GM18909 (cell line): ENCODE results near the gene CACNB2.
A peak's percentile ranks its signal among the peaks of the same experiment; 100 is the strongest.

Source experiments
- ATAC-seq: cut with Tn5 transposase; IDR thresholded peaks from one replicate; pipeline ENCODE4 v1.9.1; 2021; ENCODE audit warnings: mild to moderate bottlenecking; ENCODE audit not compliant: unreplicated experiment, poor library complexity

Gene CACNB2

DNA sequence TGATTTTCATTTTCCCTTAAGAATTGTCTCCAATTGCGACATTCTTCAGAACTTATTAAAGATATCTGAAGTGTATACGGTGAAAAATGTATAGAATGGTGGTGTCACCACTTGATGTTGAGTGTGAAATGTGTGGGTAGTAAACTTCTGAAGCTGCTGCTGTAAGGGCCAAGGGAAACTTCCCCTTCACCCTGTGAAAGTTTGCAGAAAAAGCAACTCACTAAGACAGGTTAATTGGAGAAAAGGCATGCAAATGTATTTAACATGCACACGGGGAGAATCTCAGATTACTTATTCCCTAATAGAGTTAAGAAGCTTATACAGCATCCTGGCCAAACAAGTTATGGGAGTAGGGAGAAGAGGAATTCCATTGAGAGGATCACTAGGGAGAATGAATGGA is 338.1 kb downstream of the CACNB2 start:
- no peak for ATAC-seq

DNA sequence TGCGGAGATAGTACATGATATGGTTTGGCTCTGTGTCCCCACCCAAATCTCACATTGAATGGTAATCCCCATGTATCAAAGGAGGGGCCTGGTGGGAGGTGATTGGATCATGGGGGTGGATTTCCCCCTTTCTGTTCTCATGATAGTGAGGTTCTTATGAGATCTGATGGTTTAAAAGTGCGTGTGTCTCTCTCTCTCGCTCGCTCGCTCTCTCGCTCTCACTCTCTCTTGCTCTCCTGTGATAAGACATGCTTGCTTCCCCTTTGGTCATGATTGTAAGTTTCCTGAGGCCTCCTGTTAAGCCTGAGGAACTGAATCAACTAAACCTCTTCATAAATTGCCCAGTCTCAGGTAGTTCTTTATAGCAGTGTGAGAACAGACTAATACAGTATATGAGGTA is 339.3 kb downstream of the CACNB2 start:
- no peak for ATAC-seq

DNA sequence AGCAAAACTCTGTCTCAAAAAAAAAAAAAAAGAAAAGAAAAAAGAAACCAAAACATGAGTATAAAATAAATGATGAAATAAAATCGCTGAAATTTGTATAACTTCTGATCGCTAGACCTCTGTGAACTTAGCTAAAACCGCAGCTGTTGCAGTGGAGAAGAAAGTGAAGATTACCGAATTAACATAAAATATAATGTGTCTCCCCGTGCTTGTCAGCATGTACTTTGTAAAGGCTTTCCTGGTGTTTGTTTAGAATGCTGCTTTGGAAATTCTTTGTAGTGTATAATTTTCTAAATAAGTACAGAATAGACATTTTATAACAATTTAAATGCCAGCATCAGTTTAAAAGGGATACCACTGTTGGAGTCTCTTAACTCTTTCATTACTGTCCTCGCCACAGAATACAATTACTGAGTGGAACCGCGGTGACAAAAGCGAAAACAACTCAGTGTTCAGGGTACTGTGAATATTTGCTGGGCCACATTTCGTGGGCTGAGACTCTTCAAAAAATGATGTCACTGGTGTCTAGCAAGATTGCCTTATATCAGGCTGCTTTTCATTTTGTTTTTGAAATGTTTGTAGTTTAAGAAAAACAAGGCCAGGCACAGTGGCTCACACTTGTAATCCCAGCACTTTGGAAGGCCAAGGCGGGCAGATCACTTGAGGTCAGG is 343.4 kb downstream of the CACNB2 start:
- no peak for ATAC-seq

DNA sequence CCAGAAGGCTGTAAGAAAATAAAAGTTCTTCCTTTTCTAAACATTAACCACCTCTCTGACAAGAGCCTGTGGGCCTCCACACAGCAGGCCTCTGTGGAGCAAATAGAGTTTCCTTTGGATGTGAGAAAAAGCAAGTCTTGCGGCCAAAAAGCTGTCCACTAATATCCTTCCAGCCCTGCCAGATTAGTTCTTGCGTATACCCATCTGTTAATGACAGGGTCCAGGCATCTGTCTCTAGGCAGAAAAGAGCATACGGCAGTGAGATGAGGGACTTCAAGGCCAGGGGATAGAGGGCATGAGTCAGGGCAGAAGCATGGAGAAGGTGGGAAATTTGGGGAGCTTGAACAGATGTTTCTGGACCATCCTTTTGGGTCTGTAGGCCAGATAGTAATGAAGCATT is 346.2 kb downstream of the CACNB2 start:
- no peak for ATAC-seq

DNA sequence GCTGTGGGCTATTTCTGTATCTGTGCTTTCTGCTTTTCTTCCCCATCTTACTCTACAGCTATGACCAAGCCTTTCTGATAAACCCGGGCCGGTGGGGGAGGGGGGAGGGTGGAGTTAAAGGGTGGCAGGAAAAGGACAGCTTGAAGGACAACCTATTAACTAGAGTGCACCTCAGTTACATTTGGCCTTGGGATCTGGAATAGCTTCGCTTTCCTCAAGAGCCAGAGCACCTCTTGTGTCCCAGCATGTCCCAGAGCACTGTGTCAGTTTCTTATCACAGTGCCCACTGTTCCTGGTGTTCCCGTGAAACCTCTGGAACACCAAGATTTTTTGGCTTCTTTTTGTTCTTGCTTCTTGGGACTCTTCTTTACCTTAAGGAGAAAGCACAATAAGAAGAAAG is 350.5 kb downstream of the CACNB2 start:
- no peak for ATAC-seq

DNA sequence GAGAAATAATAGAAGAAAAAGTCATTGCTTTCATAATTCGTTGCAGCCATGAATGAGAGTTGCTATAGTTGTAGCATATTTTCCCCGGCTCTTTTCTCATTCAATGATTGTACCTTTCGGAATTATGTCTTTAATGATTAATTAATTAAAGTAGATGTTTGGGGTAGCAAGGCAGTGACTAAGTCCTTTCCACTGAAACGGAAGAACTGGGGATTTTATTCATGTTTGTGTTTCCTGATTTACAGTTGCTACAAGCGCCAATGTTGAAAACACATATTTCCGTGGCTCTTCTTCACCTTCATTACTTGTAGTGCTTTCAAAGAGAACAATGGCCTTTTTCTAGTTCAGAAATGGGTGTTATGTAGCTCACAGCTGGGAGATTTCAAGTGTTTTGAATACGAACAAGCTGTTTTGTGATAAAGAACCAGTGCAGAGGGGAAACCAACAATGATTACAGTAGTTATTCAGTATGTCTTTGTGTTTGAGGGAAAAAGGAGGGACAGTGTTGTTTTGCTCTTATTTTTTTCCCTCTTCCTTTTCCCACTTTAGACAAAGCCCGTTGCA is 357.7 kb downstream of the CACNB2 start:
- no peak for ATAC-seq

DNA sequence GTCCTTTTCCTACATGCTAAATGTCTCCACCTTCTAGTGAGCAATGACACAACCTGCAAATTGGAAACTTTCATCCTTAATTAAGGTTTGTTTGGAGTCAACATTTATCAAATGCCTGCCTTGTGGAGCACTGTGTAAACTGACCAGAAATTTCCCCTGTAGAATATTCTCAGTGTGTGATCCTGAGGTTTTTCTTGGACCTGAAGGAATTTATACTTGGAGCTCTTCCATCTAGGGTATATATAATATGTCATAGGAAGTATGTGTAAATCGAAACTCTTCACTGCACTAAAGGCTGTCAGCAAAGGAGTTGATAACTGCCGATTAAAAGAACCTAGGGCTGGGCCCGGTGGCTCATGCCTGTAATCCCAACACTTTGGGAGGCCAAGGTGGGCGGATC is 358.8 kb downstream of the CACNB2 start:
- no peak for ATAC-seq

DNA sequence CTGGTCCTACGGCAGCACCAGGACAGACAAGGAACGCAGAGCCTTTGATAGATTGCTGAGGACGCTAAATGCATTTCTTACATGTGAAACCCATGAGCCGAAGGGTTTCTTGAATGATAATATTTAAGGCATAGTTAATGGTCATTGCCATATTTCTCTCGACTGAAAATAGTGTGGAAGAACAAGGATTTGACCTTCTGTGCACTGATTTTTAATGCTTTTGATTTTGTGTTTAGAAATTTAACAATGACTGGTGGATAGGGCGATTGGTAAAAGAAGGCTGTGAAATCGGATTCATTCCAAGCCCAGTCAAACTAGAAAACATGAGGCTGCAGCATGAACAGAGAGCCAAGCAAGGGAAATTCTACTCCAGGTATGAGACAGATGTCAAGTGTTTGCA is 360.4 kb downstream of the CACNB2 start:
- no peak for ATAC-seq

DNA sequence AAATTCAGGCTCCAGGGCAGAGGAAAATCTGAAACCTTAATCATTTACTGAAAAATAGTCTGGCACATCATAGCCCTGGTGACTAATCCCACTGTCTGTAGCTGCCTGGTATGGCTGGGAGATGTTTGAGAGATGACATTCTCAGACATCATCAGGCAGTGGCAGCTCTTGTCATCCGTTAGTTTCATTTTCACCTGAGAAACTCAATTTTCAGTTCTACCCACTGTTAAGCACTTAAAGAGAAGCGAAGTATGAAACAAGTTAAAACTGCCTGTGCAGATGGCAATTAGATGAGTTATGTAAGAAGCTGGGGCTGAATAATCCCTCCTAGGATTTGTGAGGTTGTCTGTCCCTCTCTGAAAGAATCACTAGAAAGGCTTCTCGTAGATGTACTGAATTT is 361.0 kb downstream of the CACNB2 start:
- peak; percentile 93 for ATAC-seq

DNA sequence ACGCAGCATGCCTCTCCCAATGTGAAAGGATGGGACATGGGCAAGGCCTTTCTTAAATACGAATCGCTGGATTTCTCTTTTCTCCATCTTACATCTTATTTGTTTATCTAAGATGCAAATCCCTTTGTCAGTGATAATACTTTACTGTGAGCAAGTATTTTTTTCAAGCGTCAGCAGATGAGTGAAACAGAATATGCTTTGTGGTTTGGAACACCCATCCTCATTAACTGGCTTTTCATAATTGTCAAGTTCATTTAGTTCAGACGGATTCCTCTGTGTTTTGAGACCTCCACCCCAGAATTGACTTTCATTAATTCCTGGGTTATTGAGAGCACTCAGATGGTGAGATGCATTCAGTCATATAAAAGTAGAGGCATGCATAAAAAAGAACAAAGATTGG is 361.4 kb downstream of the CACNB2 start:
- no peak for ATAC-seq

DNA sequence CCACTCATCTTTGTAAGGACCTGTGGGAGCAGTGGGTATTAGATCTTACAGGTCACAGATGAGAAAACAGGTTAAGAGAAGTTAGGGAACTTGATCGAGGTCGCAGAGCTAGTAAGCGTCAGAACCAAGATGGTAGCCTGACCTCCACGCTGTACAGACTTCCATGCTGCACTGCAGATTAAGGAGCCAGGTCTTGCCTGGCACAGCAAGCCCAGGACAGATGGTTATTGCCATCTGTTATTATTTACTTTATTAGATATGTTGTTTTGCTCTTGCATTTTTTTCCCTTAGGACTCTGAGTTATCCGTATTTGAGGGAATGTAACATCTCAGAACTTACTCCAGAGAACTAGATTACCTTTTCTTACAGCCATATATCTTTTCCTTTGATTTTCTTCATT is 363.9 kb downstream of the CACNB2 start:
- ATAC-seq, result no peak

DNA sequence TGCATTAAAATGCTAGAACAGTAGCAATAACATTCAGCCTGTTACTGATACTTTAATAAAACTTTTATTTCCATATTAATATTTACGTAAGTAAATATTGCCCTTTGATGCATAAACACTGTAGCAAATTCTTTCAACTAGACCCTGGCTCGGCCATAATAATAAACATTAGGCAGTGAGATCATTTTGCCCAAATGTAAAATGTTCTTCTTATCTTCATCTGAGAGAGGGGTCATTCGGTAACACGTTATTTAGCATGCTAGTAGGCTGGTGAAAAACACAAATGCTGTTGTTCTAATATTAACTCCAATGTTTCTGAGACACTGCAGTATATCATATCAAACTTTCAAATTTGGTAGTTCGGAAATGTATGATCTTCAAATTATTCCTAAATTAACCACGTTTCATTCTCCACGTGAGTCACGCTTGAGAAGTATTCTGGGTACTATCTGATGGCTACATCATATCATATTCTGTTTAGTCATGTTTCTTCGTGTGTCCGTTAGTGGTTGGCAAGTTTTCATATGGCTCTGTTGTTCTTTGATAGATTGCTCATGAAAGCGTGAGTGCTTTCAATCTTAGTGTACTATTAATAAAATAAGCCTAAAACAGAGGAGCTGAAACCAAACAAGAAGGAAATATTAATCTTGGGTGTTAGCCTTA is 365.4 kb downstream of the CACNB2 start:
- ATAC-seq, result no peak

DNA sequence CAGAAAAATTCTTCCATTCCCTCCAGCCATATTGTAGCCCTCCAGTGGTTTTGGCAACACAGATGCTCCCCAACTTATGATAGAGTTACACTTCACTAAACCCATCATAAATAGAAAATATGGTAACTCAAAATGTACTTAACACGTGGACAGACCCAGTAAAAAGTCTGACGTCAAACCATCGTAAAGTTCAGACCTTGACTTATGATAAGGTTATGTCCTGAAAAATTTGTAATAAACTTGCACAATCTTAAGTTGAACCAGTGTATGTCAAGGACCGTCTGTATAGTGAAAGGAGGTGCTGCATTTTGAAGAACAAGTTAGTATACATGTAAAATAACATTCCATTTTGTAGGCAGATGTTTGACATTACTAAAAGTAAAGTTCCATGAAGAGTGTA is 368.4 kb downstream of the CACNB2 start:
- ATAC-seq, result no peak

DNA sequence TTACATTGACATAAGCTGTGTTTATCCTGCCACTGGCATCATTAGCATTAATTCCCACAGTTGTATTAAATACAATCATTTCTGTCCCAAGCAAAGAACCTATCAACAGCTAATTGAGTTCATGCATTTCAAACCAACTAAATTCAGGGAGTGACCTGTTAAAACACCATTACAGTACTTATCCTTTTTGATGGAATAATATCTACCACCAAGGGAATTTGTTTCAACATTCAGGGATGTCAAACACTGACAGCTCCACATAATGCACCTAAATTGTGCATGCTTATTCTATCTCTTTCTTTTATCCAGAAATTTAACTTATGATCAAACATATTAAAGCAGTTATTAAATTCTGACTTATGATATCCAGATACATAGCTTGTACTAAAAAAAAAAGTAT is 374.3 kb downstream of the CACNB2 start:
- ATAC-seq, result no peak

DNA sequence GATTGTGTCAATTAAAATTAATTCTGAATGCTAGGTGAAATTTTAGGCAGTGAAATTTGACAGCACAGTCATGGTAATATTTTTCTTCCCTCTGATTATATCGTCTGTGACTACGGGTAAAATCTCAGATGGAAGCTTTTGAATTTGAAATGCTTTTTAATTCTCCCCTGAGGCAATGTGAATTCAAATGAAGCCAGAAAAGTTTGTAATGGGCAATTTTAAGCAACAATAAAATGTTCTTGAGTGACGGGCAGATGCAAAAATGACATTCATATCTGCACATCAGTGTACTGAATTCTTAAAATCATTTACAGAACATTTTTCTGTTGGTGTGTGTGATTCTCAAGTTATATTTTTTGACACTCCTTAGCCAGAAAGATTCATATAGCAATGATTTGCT is 376.6 kb downstream of the CACNB2 start:
- ATAC-seq, result no peak

DNA sequence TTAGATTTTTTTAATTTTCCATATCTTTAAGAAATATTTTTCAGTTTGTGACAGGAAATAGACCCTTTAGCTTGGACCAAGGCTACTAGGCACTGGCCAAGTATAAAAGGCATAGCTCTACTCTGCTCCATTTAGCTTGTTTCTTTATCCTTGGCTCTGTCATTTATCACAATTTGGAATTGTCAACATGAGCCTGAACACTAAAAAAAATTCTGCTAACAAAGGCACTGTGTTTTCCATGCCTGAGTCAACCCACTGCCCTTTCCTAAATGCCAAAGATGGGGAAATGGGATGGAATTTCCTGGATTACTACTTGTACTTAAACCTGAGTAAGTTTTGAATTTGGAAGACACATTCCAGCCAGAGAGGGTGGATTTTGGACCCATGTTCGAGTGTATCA is 382.8 kb downstream of the CACNB2 start:
- no peak for ATAC-seq

DNA sequence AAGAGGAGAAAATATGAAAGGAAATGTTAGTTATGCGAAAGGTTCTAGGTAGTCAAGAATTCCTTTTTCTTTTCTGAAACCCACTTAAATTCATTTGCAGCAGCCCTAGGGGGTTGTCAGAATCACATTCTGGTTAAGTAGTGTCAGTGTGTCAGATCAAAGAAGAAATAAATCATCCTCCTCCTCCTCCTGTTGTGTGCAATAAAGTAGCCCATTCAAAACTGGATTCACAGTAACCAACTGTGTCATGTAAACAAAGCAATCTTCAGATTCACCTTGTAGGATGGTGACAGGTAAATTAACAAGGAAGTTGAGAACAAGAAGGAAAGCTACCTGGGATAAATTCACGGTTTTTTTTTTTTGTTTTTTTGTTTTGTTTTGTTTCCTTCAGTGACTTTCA is 383.6 kb downstream of the CACNB2 start:
- ATAC-seq, result no peak

DNA sequence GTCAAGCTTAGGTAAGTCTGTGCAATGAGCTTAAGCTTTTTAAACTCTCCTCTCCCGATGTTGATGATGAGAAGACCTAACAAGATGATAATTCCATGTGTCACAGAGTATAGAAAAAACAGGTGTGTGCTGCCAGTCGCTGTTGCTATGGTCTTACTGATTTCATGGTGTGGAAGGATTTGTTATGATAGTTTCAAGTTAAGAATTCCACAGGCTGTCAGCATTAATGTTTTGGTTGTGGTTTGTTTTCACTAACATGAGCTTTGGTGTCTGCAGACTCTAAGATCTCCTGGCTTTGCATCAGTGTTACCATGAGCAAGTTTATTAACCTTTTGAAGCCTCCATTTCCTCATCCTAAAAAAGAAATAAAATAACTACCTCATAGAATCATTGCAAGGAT is 387.5 kb downstream of the CACNB2 start:
- no peak for ATAC-seq

DNA sequence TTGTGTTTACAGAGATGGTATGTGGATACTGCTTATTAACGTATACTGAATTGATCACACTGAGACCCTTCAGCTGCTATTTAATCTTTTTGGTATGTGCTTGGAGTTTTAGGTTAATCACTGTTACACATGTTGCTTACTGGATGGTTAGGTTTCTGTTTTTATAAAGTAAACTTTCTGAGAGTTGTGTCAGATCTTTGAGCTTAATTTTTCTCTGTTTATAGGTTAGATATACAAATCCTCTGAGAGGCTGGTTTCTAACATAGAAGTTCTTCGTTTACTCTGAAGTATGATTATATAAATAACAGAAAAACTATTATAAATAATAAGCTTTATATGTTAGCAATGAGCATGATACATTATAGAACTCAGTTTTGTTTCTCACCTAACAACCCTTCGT is 388.1 kb downstream of the CACNB2 start:
- ATAC-seq, result no peak

DNA sequence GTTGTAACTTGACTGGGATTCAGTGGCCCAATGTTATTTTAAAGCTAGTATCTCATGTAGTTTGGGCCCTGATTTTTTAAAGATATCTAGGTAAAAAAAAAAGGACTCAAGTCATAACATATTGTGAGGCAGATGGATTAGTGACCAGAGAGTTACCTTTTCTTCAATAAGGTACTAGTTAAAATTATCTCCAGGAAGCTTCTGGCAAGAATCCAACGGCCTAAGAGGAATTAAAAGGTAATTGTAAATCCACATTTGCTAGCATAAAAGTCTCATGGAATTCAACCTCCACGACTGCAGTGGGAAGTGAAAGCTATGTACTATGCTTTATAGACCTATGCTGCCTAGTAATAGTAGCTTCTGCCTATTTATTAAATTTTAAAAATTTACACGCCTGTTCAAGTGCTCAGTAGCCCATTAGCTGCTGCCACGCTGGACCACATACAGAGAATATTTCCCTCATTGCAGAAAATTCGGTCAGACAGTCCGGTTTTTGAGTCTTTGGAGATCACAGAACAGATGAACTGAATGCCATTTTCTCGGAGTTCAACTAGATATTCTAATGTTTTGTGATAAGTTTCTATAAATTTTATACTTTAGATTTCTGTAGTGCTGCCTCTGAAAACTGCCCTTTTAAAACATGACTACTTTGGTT is 392.8 kb downstream of the CACNB2 start:
- ATAC-seq, result no peak

DNA sequence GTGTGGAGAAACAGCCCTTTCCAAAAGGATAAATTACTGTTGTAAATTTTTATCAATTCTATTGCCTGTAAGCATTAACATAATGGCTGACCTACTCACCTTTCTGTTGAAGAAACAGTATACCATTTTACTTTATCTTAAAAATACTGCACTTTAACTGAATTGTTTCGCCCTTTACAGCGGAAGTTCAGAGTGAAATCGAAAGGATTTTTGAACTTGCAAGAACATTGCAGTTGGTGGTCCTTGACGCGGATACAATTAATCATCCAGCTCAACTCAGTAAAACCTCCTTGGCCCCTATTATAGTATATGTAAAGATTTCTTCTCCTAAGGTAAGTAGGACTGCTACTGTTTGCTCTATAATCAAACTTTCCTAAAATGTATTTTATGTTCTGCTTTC is 393.7 kb downstream of the CACNB2 start:
- no peak for ATAC-seq

DNA sequence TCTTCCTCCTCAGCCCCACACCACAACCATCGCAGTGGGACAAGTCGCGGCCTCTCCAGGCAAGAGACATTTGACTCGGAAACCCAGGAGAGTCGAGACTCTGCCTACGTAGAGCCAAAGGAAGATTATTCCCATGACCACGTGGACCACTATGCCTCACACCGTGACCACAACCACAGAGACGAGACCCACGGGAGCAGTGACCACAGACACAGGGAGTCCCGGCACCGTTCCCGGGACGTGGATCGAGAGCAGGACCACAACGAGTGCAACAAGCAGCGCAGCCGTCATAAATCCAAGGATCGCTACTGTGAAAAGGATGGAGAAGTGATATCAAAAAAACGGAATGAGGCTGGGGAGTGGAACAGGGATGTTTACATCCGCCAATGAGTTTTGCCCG is 399.1 kb downstream of the CACNB2 start:
- ATAC-seq, result no peak
